CD14-positive monocyte (primary cell): ENCODE results near the gene SMYD3. TPM values are rescaled to one million over a fixed set of nuclear protein-coding genes. Genes with fewer than 3 reads are reported as not detected.
A peak's percentile ranks its signal among the peaks of the same experiment; 100 is the strongest.

Experiments used
- DNase-seq, 3 donors: peaks; one replicate each; pipeline ENCODE4 v3.0.0-alpha.2; 2011 to 2022
- H2AFZ ChIP-seq: 2 replicates; pipeline ENCODE4 v1.6.0; 2012; ENCODE audit warnings: mild to moderate bottlenecking, low read depth, low read length, inconsistent platforms; ENCODE audit not compliant: insufficient read depth, poor library complexity, severe bottlenecking
- H3K27ac ChIP-seq, 2 donors: 1 replicate in 1 of 2; 2 replicates in 1 of 2; pipeline ENCODE4 v1.5.1; 2012 to 2013; ENCODE audit warnings: low read length in 2 of 2, control low read depth in 1 of 2, inconsistent platforms in 1 of 2, low read depth in 1 of 2, mild to moderate bottlenecking in 1 of 2
- H3K27me3 ChIP-seq, 2 donors: one replicate each; pipeline versions ENCODE4 v1.6.0 to v1.6.1; 2011 to 2013; ENCODE audit warnings: low read length in 2 of 2; ENCODE audit not compliant: control insufficient read depth in 2 of 2, insufficient read depth in 2 of 2
- H3K36me3 ChIP-seq, 2 donors: replicated peaks in 1 of 2; 1 replicate in 1 of 2; 2 replicates in 1 of 2; pipeline versions ENCODE4 v1.5.1 to v1.6.1; 2012 to 2013; ENCODE audit warnings: low read length in 2 of 2, control low read depth in 1 of 2, inconsistent platforms in 1 of 2, mild to moderate bottlenecking in 1 of 2; ENCODE audit not compliant: insufficient read depth in 2 of 2, control insufficient read depth in 1 of 2
- H3K4me1 ChIP-seq, 2 donors: 1 replicate in 1 of 2; 2 replicates in 1 of 2; pipeline versions ENCODE4 v1.5.1 to v1.6.1; 2012 to 2013; ENCODE audit warnings: low read length in 2 of 2, control low read depth in 1 of 2, inconsistent platforms in 1 of 2, mild to moderate bottlenecking in 1 of 2, moderate library complexity in 1 of 2; ENCODE audit not compliant: insufficient read depth in 2 of 2, control insufficient read depth in 1 of 2
- H3K4me2 ChIP-seq: replicated peaks from 2 replicates; pipeline ENCODE3; 2012; ENCODE audit warnings: low read length, moderate library complexity, mild to moderate bottlenecking; ENCODE audit not compliant: poor library complexity, severe bottlenecking; ENCODE audit errors: extremely low read depth
- H3K4me3 ChIP-seq, 3 experiments: fragments of 200-600 bp in 1 of 3; sonication (generic) in 1 of 3; replicated peaks in 1 of 3; 1 replicate in 2 of 3; 2 replicates in 1 of 3; pipeline ENCODE4 v1.5.1; 2011 to 2013; ENCODE audit warnings: low read length in 3 of 3, mild to moderate bottlenecking in 3 of 3, control low read depth in 2 of 3, low read depth in 2 of 3, inconsistent platforms in 1 of 3, moderate library complexity in 1 of 3
- H3K79me2 ChIP-seq: 2 replicates; pipeline ENCODE4 v1.6.0; 2012; ENCODE audit warnings: mild to moderate bottlenecking, control low read depth, inconsistent platforms, low read length, moderate library complexity; ENCODE audit not compliant: insufficient read depth
- H3K9ac ChIP-seq: 2 replicates; pipeline ENCODE4 v1.6.0; 2017; ENCODE audit warnings: low read length, mild to moderate bottlenecking; ENCODE audit not compliant: insufficient read depth, poor library complexity, severe bottlenecking
- H3K9me3 ChIP-seq, 2 donors: replicated peaks in 1 of 2; 1 replicate in 1 of 2; 2 replicates in 1 of 2; pipeline versions ENCODE4 v1.5.1 to v1.6.1; 2012 to 2013; ENCODE audit warnings: low read length in 2 of 2, control low read depth in 1 of 2; ENCODE audit not compliant: control insufficient read depth in 1 of 2, insufficient read depth in 1 of 2
- H4K20me1 ChIP-seq: 2 replicates; pipeline ENCODE4 v1.6.0; 2012; ENCODE audit warnings: mild to moderate bottlenecking, low read length, control low read depth, moderate library complexity; ENCODE audit not compliant: insufficient read depth
- H3K27ac Mint-ChIP-seq, 7 donors: one replicate each; pipeline ENCODE4 v1.8.0; 2020; ENCODE audit warnings: mild to moderate bottlenecking in 7 of 7, mixed read lengths in 7 of 7, moderate library complexity in 6 of 7, inconsistent platforms in 2 of 7
- H3K27me3 Mint-ChIP-seq, 3 donors: one replicate each; pipeline ENCODE4 v1.8.0; 2021 to 2022; ENCODE audit warnings: low read depth in 3 of 3, mild to moderate bottlenecking in 3 of 3, mixed read lengths in 3 of 3, moderate library complexity in 3 of 3, inconsistent platforms in 1 of 3
- H3K36me3 Mint-ChIP-seq, 2 donors: one replicate each; pipeline ENCODE4 v1.8.0; 2020; ENCODE audit warnings: mixed read lengths in 2 of 2, inconsistent platforms in 1 of 2, mild to moderate bottlenecking in 1 of 2
- H3K4me1 Mint-ChIP-seq: one replicate; pipeline ENCODE4 v1.8.0; 2020; ENCODE audit warnings: mild to moderate bottlenecking, mixed read lengths
- H3K4me3 Mint-ChIP-seq, 2 donors: one replicate each; pipeline ENCODE4 v1.8.0; 2020; ENCODE audit warnings: mild to moderate bottlenecking in 2 of 2, mixed read lengths in 2 of 2, moderate library complexity in 1 of 2
- H3K9me3 Mint-ChIP-seq, 7 donors: one replicate each; pipeline ENCODE4 v1.8.0; 2020 to 2022; ENCODE audit warnings: mixed read lengths in 7 of 7, mild to moderate bottlenecking in 6 of 7, moderate library complexity in 6 of 7, inconsistent platforms in 2 of 7
- WGBS: methylation state at CpG from one replicate; pipeline ENCODE4 v1.1.5; 2013; ENCODE audit warnings: missing lambda C conversion rate; ENCODE audit not compliant: insufficient coverage; 5-methylcytosine and 5-hydroxymethylcytosine counted together
- intact Hi-C, 2 donors: fragments of 100-400 bp; cut with micrococcal nuclease; formaldehyde crosslinking; loops; one replicate each; pipeline versions ENCODE4 v1.15.0 to v1.15.1; 2023
- polyA plus RNA-seq, 3 donors: library from polyadenylated mRNA; depleted of rRNA in 1 of 3; unstranded in 2 of 3; stranded (reverse) in 1 of 3; fragments of 300-500 nt in 2 of 3; fragments of >200 nt in 1 of 3; fragmentation: Illumina TruSeq in 2 of 3; gene quantifications; 1 replicate in 2 of 3; 2 replicates in 1 of 3; pipeline ENCODE4 v1.2.3, GENCODE V29; 2012 to 2021
- TF ChIP-seq, protein P1 (sequence below): fragments of 200-600 bp; IDR thresholded peaks from one replicate; pipeline ENCODE4 v1.8.0; 2022; ENCODE audit warnings: antibody characterized with exemption, mild to moderate bottlenecking

SMYD3 gene
- polyA plus RNA-seq, 3 donors, result 2.7 to 8.4 (median 4.0) TPM

- Mint-ChIP-seq H3K27ac (no peak overlapping the region), H3K4me1 (peaks cover 75% of the 10 kb centered on the region), H3K27me3 (no peaks in the 10 kb centered on the region), H3K9me3 (no peaks in the 10 kb centered on the region), H3K4me3 (no peak overlapping the region), H3K36me3 (peaks cover 0 to 3% of the 10 kb centered on the region in 2 donors)
- intact Hi-C loops, result no loop called here
- Histone ChIP-seq H3K4me3 (no peak overlapping the region), H3K79me2 (no peaks in the 10 kb centered on the region), H3K4me2 (no peak overlapping the region), H3K27ac (no peak overlapping the region), H3K36me3 (no peaks in the 10 kb centered on the region), H4K20me1 (no peaks in the 10 kb centered on the region), H3K27me3 (no peaks in the 10 kb centered on the region), H3K9me3 (no peaks in the 10 kb centered on the region), H2AFZ (no peak overlapping the region), H3K4me1 (peaks cover 56 to 71% of the 10 kb centered on the region in 2 donors), H3K9ac (no peak overlapping the region)
- WGBS, result 100% methylated on average over 2 of the region's 4 CpGs
- no peak for DNase-seq
- TF ChIP-seq, protein P1, sequence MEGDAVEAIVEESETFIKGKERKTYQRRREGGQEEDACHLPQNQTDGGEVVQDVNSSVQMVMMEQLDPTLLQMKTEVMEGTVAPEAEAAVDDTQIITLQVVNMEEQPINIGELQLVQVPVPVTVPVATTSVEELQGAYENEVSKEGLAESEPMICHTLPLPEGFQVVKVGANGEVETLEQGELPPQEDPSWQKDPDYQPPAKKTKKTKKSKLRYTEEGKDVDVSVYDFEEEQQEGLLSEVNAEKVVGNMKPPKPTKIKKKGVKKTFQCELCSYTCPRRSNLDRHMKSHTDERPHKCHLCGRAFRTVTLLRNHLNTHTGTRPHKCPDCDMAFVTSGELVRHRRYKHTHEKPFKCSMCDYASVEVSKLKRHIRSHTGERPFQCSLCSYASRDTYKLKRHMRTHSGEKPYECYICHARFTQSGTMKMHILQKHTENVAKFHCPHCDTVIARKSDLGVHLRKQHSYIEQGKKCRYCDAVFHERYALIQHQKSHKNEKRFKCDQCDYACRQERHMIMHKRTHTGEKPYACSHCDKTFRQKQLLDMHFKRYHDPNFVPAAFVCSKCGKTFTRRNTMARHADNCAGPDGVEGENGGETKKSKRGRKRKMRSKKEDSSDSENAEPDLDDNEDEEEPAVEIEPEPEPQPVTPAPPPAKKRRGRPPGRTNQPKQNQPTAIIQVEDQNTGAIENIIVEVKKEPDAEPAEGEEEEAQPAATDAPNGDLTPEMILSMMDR, result no peak
These were observed 346.7 kb downstream of the SMYD3 start for GRCh38 chr1:246160374-246160773.

GRCh38 chr1:246159279-246160227, 347.5 kb downstream of the SMYD3 start:
- peak in 2 of 3 donors; percentile 15 to 33 for DNase-seq
- Mint-ChIP-seq H3K27me3 (no peaks in the 10 kb centered on the region), H3K9me3 (no peaks in the 10 kb centered on the region), H3K27ac (peak overlapping the region in 5 of 7 donors; percentile 19 to 72 (median 64)), H3K36me3 (peaks cover 0 to 3% of the 10 kb centered on the region in 2 donors), H3K4me1 (peaks cover 67% of the 10 kb centered on the region), H3K4me3 (peak overlapping the region in 1 of 2 donors; percentile 39)
- no peaks in the 10 kb centered on the region for H3K9me3 ChIP-seq
- peak overlapping the region in 1 of 2 donors; percentile 40 for H3K27ac ChIP-seq
- no peaks in the 10 kb centered on the region for H4K20me1 ChIP-seq
- WGBS, result 76% methylated on average over 2 of the region's 9 CpGs
- no peaks in the 10 kb centered on the region for H3K27me3 ChIP-seq
- no peaks in the 10 kb centered on the region for H3K79me2 ChIP-seq
- H3K36me3 ChIP-seq, result no peaks in the 10 kb centered on the region
- H3K4me1 ChIP-seq, result peaks cover 48 to 62% of the 10 kb centered on the region in 2 donors
- TF ChIP-seq, protein P1, result no peak
- intact Hi-C loops, result no loop called here
- no peak overlapping the region for H3K9ac ChIP-seq
- peak overlapping the region in 1 of 3 experiments; percentile 20 for H3K4me3 ChIP-seq
- peak overlapping the region; percentile 17 for H3K4me2 ChIP-seq
- H2AFZ ChIP-seq, result peak overlapping the region; percentile 33
